Breast epithelium (tissue), 3 donors: ENCODE results near the gene EEPD1.

Experiments
- CTCF ChIP-seq, 3 donors: fragments of 450-650 bp; IDR thresholded peaks; one replicate each; pipeline ENCODE4 v1.5.1; 2016 to 2017; ENCODE audit warnings: antibody characterized with exemption in 3 of 3, mild to moderate bottlenecking in 3 of 3, moderate library complexity in 3 of 3
- POLR2A ChIP-seq: fragments of 450-650 bp; IDR thresholded peaks from one replicate; pipeline ENCODE4 v1.6.1; 2016; ENCODE audit warnings: antibody characterized with exemption, mild to moderate bottlenecking, moderate library complexity
- POLR2AphosphoS5 ChIP-seq, 3 donors: sonication (generic); formaldehyde crosslinking; IDR thresholded peaks; one replicate each; pipeline ENCODE4 v1.6.1; 2017; ENCODE audit warnings: antibody characterized with exemption in 3 of 3

DNA sequence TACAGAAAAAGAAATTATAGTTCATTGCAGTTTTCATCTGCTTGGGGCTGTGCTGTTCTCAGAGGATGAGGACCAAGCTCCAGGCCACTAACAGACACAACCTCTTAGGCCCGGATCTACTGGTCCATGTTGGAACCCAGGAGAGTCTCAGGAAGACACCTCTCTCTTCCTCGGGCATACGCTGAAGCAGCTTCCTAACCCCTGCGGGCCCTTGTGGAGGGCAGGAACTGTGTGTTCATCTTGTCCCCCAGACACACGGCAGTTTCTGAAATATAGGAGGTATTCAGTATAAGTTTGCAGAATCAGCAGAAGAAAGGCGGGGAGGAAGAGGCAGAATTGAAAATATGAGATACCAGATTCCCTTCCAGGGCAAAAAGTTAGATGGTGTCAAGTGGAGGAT is 78.4 kb downstream of the EEPD1 start:
- TF ChIP-seq POLR2A: no peak
- no peak for TF ChIP-seq CTCF (IDR thresholded peaks at IDR 0.05)
- no peak for TF ChIP-seq POLR2AphosphoS5 (IDR thresholded peaks at IDR 0.05)
